Spleen (tissue), 11 donors: ENCODE data around the gene PLXNA2. TPM values are rescaled to one million over a fixed set of nuclear protein-coding genes. Genes with fewer than 3 reads are reported as not detected.

ENCODE experiments used
- DNase-seq: peaks from one replicate; pipeline ENCODE4 v3.0.0-alpha.2; 2020
- H3K27ac ChIP-seq, 8 donors: fragments of 200-600 bp; sonication (generic) in 7 of 8; 1 replicate in 4 of 8; 2 replicates in 4 of 8; pipeline versions ENCODE4 v1.5.0 to v1.8.0; 2016 to 2021; ENCODE audit warnings: inconsistent platforms in 4 of 8, mild to moderate bottlenecking in 4 of 8, moderate library complexity in 1 of 8
- H3K27me3 ChIP-seq, 7 donors: fragments of 200-600 bp; sonication (generic) in 6 of 7; replicated peaks in 1 of 7; 1 replicate in 4 of 7; 2 replicates in 3 of 7; pipeline versions ENCODE4 v1.5.0 to v1.8.0; 2016 to 2021; ENCODE audit warnings: inconsistent platforms in 3 of 7, mild to moderate bottlenecking in 1 of 7
- H3K36me3 ChIP-seq, 6 donors: fragments of 200-600 bp; sonication (generic) in 5 of 6; 1 replicate in 4 of 6; 2 replicates in 2 of 6; pipeline versions ENCODE4 v1.5.0 to v1.8.0; 2016 to 2021; ENCODE audit warnings: inconsistent platforms in 2 of 6
- H3K4me1 ChIP-seq, 6 donors: fragments of 200-600 bp; sonication (generic) in 5 of 6; 1 replicate in 3 of 6; 2 replicates in 3 of 6; pipeline versions ENCODE4 v1.5.0 to v1.8.0; 2016 to 2021; ENCODE audit warnings: inconsistent platforms in 3 of 6
- H3K4me3 ChIP-seq, 8 donors: fragments of 200-600 bp; sonication (generic) in 7 of 8; 1 replicate in 4 of 8; 2 replicates in 4 of 8; pipeline versions ENCODE4 v1.5.0 to v1.8.0; 2016 to 2021; ENCODE audit warnings: inconsistent platforms in 4 of 8, mild to moderate bottlenecking in 4 of 8, moderate library complexity in 2 of 8
- H3K9me3 ChIP-seq, 8 donors: fragments of 200-600 bp; sonication (generic) in 7 of 8; 1 replicate in 4 of 8; 2 replicates in 4 of 8; pipeline versions ENCODE4 v1.5.0 to v1.8.0; 2016 to 2021; ENCODE audit warnings: inconsistent platforms in 4 of 8
- POLR2A ChIP-seq, 3 donors: fragments of 450-650 bp; IDR thresholded peaks; one replicate each; pipeline ENCODE4 v1.5.1; 2017; ENCODE audit warnings: antibody characterized with exemption in 3 of 3, mild to moderate bottlenecking in 1 of 3
- POLR2AphosphoS5 ChIP-seq, 3 donors: sonication (generic); formaldehyde crosslinking; IDR thresholded peaks; one replicate each; pipeline ENCODE4 v1.5.1; 2017; ENCODE audit warnings: antibody characterized with exemption in 3 of 3
- WGBS, 5 donors: extraction: QIAGEN DNeasy Blood & Tissue Kit in 3 of 5; methylation state at CpG; one replicate each; pipeline versions ENCODE4 v1.1.5 to v1.1.7; 2013 to 2018; 5-methylcytosine and 5-hydroxymethylcytosine counted together
- intact Hi-C: fragments of 100-400 bp; cut with DNase I; formaldehyde crosslinking; loops from one replicate; pipeline ENCODE4 v1.15.0; 2023; ENCODE audit warnings: low total_unique reads
- polyA plus RNA-seq, 3 donors: library from polyadenylated mRNA; stranded (reverse); fragments of 200-250 nt; gene quantifications; one replicate each; pipeline ENCODE4 v1.2.1, GENCODE V29; 2013
- total RNA-seq, 7 donors: library from RNA; depleted of rRNA in 3 of 7; stranded (reverse); fragments of >200 nt in 3 of 7; fragmentation: NEBNext Ultra II Directional in 4 of 7; extraction: Animal tissue kit (Norgen Biotek cat#: 25700) in 4 of 7; gene quantifications; one replicate each; pipeline versions ENCODE4 v1.1.0 to v1.2.1, GENCODE V29; 2016 to 2021
- TF ChIP-seq, protein P1 (sequence below), 11 experiments: fragments of 200-600 bp in 7 of 11; fragments of 450-650 bp in 4 of 11; sonication (generic) in 4 of 11; IDR thresholded peaks in 8 of 11; conservative IDR thresholded peaks in 3 of 11; 1 replicate in 7 of 11; 2 replicates in 4 of 11; pipeline versions ENCODE4 v1.4.0 to v1.8.0; 2016 to 2021; ENCODE audit warnings: antibody characterized with exemption in 11 of 11, inconsistent platforms in 4 of 11, mild to moderate bottlenecking in 1 of 11
- donor health status: healthy with polysubstance abuse.
- donor health status: DM: no; HTN: no; CAD: no; lungs with moderate emphysema.
- donor health status: DM: no; HTN: no; CAD: no.
- donor health status: Bipolar disorder and iron deficiency.
- donor health status: healthy.
- donor health status: DM: no; HTN: no; CAD: no.
- donor health status: DM: yes; HTN: yes; CAD: no.

Gene PLXNA2
- total and polyA plus RNA-seq, 10 donors, result 0.93 to 16.9 (median 7.0) TPM

DNA sequence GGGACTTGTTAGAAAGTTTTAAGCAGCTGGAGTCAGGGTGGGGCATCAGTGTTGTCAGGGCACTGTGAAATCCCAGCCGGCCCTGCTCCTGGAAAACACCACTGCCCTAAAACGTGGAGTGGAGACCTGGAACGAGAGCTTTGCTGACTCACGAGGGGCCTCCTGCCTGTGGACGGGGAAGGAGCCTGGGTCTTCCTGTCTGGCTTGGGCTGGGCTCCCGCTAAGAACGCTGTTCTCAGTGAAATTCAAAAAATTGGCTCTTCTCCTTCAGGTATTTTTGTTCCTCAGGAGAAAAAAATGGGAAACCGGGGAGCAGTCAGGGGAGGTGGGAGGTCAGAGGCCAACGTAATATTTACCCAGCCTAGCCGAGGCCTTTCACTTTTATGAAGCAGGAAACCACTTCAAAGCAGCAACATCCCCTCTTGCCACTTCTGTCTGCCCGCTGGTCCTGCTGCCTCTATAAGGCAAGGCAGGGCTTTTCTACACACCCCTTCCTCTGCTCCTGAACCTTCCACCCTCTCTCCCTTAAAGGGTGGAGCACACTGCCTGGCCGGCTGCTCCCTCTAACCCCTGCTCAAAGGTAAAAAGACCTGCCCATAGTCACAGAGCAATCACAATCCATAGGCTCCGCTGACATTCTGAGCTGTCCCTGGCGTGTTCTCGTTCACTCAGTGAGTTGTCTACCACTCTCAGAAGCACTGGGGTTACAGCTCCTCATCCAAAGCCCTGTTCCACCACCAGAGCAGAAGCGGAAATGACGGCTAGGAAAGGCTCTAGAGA lies 8.0 kb downstream of the PLXNA2 start:
- WGBS, 5 donors, result 17 to 25% (median 23%) methylated on average over 17 of the region's 17 CpGs
- TF ChIP-seq POLR2A (IDR thresholded peaks at IDR 0.05) (no peak), POLR2AphosphoS5 (IDR thresholded peaks at IDR 0.05) (no peak)
- TF ChIP-seq, protein P1, sequence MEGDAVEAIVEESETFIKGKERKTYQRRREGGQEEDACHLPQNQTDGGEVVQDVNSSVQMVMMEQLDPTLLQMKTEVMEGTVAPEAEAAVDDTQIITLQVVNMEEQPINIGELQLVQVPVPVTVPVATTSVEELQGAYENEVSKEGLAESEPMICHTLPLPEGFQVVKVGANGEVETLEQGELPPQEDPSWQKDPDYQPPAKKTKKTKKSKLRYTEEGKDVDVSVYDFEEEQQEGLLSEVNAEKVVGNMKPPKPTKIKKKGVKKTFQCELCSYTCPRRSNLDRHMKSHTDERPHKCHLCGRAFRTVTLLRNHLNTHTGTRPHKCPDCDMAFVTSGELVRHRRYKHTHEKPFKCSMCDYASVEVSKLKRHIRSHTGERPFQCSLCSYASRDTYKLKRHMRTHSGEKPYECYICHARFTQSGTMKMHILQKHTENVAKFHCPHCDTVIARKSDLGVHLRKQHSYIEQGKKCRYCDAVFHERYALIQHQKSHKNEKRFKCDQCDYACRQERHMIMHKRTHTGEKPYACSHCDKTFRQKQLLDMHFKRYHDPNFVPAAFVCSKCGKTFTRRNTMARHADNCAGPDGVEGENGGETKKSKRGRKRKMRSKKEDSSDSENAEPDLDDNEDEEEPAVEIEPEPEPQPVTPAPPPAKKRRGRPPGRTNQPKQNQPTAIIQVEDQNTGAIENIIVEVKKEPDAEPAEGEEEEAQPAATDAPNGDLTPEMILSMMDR (IDR thresholded peaks at IDR 0.05 in 8 of 11, conservative IDR thresholded peaks at IDR 0.05 in 3 of 11), result no peak
- H3K27me3 ChIP-seq, result peaks cover 0 to 35% (median 0%) of the 10 kb centered on the region in 7 donors
- H3K4me3 ChIP-seq, result no peak overlapping the region
- DNase-seq, result no peak
- no peaks in the 10 kb centered on the region for H3K9me3 ChIP-seq
- intact Hi-C loops, result loop anchor here (2.0 kb wide), 1 partner anchor 103 kb away; no protein-coding TSS in a partner anchor
- H3K27ac ChIP-seq, result peak overlapping the region in 5 of 8 donors; percentile 23 to 56 (median 31)
- peaks cover 6 to 39% (median 19%) of the 10 kb centered on the region in 6 donors for H3K4me1 ChIP-seq
- no peaks in the 10 kb centered on the region for H3K36me3 ChIP-seq

DNA sequence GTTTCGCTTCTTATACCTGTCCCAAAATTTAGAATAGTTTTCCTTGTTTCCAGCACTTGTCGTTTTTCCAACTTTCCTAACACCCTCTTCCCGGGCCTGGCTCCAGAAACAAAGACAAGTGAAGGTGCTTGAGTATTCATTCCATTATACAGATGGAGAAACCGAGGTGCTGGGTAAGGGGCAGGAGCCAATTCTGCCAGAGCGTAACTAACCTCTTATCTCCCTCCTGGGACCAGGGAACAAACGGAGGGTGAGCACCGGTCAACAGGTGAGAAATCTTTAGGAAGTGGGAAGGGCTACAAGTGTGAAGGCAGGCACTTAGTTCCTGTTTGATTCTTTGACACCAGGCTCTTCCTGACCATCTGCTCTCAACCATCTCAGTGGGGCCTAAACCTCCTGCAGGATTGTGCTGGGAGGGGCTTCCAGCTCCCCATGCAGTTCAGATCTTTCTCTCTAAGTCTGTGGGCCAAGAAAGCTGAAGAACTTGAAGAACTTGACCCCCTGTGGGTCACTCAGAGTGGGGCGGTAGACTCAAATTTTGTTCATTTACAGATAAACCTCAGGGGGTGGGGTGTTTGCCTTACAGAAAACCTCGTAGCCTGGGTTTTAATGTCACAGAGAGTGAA lies 8.7 kb downstream of the PLXNA2 start:
- no peaks in the 10 kb centered on the region for H3K9me3 ChIP-seq
- intact Hi-C loops, result no loop called here
- H3K27me3 ChIP-seq, result peaks cover 0 to 31% (median 0%) of the 10 kb centered on the region in 7 donors
- H3K4me3 ChIP-seq, result no peak overlapping the region
- H3K4me1 ChIP-seq, result peaks cover 6 to 39% (median 19%) of the 10 kb centered on the region in 6 donors
- H3K27ac ChIP-seq, result peak overlapping the region in 5 of 8 donors; percentile 23 to 56 (median 31)
- WGBS, 5 donors, result 62 to 73% (median 70%) methylated on average over 9 of the region's 9 CpGs
- no peaks in the 10 kb centered on the region for H3K36me3 ChIP-seq
- TF ChIP-seq POLR2AphosphoS5 (IDR thresholded peaks at IDR 0.05) (no peak), POLR2A (IDR thresholded peaks at IDR 0.05) (no peak)
- TF ChIP-seq, protein P1 (IDR thresholded peaks at IDR 0.05 in 8 of 11, conservative IDR thresholded peaks at IDR 0.05 in 3 of 11), result no peak
- no peak for DNase-seq

DNA sequence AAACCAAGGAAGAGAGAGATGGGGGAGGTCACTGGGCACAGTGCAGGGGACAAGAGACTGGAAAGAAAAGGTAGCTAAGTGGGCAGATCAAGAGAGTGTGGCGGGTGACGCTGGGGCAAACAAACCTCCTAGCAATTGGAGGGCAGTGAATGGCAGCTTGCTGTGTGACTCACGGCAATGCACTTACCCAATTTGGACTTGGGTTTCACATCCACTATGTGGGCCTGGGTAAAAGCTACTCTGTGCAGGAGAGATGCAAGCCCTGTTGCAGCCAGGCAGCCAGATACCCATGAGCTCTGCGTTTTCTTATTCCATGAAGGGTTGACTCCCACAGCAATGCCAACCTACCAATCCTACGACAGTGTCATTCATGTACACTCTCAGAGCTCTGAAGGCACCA lies 9.5 kb downstream of the PLXNA2 start:
- Histone ChIP-seq H3K4me3 (no peak overlapping the region), H3K27me3 (peaks cover 0 to 25% (median 0%) of the 10 kb centered on the region in 7 donors), H3K9me3 (no peaks in the 10 kb centered on the region), H3K27ac (no peak overlapping the region), H3K4me1 (peaks cover 6 to 38% (median 19%) of the 10 kb centered on the region in 6 donors), H3K36me3 (no peaks in the 10 kb centered on the region)
- intact Hi-C loops, result no loop called here
- no peak for DNase-seq
- 83 to 93% (median 89%) methylated on average over 5 of the region's 5 CpGs for WGBS, 5 donors
- no peak for TF ChIP-seq POLR2AphosphoS5 (IDR thresholded peaks at IDR 0.05)
- no peak for TF ChIP-seq POLR2A (IDR thresholded peaks at IDR 0.05)
- TF ChIP-seq, protein P1 (IDR thresholded peaks at IDR 0.05 in 8 of 11, conservative IDR thresholded peaks at IDR 0.05 in 3 of 11), result no peak

DNA sequence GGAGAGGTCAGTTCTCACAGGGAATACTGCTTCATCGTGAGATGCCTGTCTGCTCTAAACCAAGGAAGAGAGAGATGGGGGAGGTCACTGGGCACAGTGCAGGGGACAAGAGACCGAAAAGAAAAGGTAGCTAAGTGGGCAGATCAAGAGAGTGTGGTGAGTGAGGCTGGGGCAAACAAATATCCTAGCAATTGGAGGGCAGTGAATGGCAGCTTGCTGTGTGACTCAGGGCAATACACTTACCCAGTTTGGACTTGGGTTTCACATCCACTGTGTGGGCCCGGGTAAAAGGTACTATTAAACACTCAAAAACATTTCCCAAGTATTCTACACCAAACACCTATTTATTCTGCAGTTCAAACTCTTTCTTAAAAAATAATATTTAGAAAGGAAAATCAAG lies 10.2 kb downstream of the PLXNA2 start:
- DNase-seq, result no peak
- WGBS, 5 donors, result 53 to 74% (median 61%) methylated on average over 3 of the region's 3 CpGs
- Histone ChIP-seq H3K9me3 (no peaks in the 10 kb centered on the region), H3K27me3 (peaks cover 0 to 20% (median 0%) of the 10 kb centered on the region in 7 donors), H3K4me1 (peaks cover 6 to 31% (median 18%) of the 10 kb centered on the region in 6 donors), H3K4me3 (no peak overlapping the region), H3K27ac (no peak overlapping the region), H3K36me3 (no peaks in the 10 kb centered on the region)
- intact Hi-C loops, result no loop called here
- TF ChIP-seq, protein P1 (IDR thresholded peaks at IDR 0.05 in 8 of 11, conservative IDR thresholded peaks at IDR 0.05 in 3 of 11), result no peak
- no peak for TF ChIP-seq POLR2A (IDR thresholded peaks at IDR 0.05)
- no peak for TF ChIP-seq POLR2AphosphoS5 (IDR thresholded peaks at IDR 0.05)
